Thyroid gland (tissue), 4 donors: ENCODE measurements around the gene ACP6. TPM values are rescaled to one million over a fixed set of nuclear protein-coding genes. Genes with fewer than 3 reads are reported as not detected.

ENCODE experiments used
- DNase-seq, 2 donors: peaks; one replicate each; pipeline ENCODE4 v3.0.0-alpha.2; 2019
- H3K27ac ChIP-seq, 3 donors: fragments of 200-600 bp; sonication (generic); 1 replicate in 2 of 3; 2 replicates in 1 of 3; pipeline ENCODE4 v1.5.1; 2016 to 2019; ENCODE audit warnings: mild to moderate bottlenecking in 1 of 3, moderate library complexity in 1 of 3
- H3K27me3 ChIP-seq: fragments of 200-600 bp; sonication (generic); one replicate; pipeline ENCODE4 v1.5.1; 2019
- H3K36me3 ChIP-seq, 2 donors: fragments of 200-600 bp; sonication (generic); one replicate each; pipeline ENCODE4 v1.5.1; 2016 to 2019
- H3K4me1 ChIP-seq, 2 donors: fragments of 200-600 bp; sonication (generic); one replicate each; pipeline ENCODE4 v1.5.1; 2017 to 2019
- H3K4me3 ChIP-seq, 3 donors: fragments of 200-600 bp; sonication (generic); replicated peaks in 1 of 3; 1 replicate in 2 of 3; 2 replicates in 1 of 3; pipeline ENCODE4 v1.5.1; 2016; ENCODE audit warnings: mild to moderate bottlenecking in 1 of 3
- H3K9me3 ChIP-seq: fragments of 200-600 bp; sonication (generic); one replicate; pipeline ENCODE4 v1.5.1; 2017
- POLR2A ChIP-seq, 2 donors: fragments of 450-650 bp; IDR thresholded peaks; one replicate each; pipeline ENCODE4 v1.6.1; 2017; ENCODE audit warnings: antibody characterized with exemption in 2 of 2, mild to moderate bottlenecking in 2 of 2, moderate library complexity in 1 of 2
- WGBS, 2 donors: methylation state at CpG; one replicate each; pipeline ENCODE4 v1.1.5; 2017; 5-methylcytosine and 5-hydroxymethylcytosine counted together
- intact Hi-C: fragments of 100-400 bp; cut with DNase I; formaldehyde crosslinking; loops from one replicate; pipeline ENCODE4 v1.15.1; 2023
- total RNA-seq, 4 donors: library from RNA; depleted of rRNA; stranded (reverse); fragments of >200 nt; gene quantifications; one replicate each; pipeline ENCODE4 v1.2.3, GENCODE V29; 2016
- TF ChIP-seq, protein P1 (sequence below), 6 experiments: fragments of 200-600 bp in 3 of 6; fragments of 450-650 bp in 3 of 6; sonication (generic) in 3 of 6; IDR thresholded peaks; one replicate each; pipeline ENCODE4 v1.5.1; 2016 to 2019; ENCODE audit warnings: antibody characterized with exemption in 6 of 6, mild to moderate bottlenecking in 2 of 6, inconsistent platforms in 1 of 6, moderate library complexity in 1 of 6

The ACP6 gene
- total RNA-seq, 4 donors from 2014 or later, result 28.9 to 36.0 (median 31.5) TPM

DNA sequence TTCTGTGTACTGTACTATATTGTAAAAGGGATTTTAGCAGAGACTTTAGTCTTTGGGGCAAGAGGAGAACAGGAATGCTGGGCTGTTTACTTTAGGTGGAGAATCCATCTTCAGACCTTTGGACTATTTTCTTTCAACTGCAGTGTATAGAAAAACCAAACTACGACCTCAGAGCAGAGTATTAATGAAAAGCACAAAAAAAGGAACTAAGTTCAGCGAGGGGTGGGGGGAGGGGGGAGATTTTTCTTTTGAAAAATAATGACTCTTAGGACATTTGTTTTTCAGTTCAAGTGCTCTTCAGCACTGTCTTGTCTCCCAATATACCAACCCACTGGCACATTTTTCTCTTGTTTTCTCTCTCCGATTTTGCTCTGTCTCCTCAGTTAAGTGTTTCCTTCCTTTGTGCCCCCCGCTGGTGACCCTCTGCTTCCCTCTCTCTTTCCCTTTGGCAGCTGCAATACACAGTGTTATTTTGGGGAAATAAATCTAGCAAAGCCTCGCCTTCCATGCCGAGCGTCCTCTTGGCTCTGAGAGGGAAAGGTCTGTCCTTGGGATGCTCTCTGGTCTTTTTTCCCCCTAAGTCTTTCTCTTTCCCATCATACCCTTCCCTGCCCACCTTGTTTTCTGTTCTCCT is 44.8 kb downstream of the ACP6 start:
- H3K4me1 ChIP-seq, result peaks cover 0 to 7% of the 10 kb centered on the region in 2 donors
- no peaks in the 10 kb centered on the region for H3K9me3 ChIP-seq
- no peaks in the 10 kb centered on the region for H3K27me3 ChIP-seq
- TF ChIP-seq, protein P1, sequence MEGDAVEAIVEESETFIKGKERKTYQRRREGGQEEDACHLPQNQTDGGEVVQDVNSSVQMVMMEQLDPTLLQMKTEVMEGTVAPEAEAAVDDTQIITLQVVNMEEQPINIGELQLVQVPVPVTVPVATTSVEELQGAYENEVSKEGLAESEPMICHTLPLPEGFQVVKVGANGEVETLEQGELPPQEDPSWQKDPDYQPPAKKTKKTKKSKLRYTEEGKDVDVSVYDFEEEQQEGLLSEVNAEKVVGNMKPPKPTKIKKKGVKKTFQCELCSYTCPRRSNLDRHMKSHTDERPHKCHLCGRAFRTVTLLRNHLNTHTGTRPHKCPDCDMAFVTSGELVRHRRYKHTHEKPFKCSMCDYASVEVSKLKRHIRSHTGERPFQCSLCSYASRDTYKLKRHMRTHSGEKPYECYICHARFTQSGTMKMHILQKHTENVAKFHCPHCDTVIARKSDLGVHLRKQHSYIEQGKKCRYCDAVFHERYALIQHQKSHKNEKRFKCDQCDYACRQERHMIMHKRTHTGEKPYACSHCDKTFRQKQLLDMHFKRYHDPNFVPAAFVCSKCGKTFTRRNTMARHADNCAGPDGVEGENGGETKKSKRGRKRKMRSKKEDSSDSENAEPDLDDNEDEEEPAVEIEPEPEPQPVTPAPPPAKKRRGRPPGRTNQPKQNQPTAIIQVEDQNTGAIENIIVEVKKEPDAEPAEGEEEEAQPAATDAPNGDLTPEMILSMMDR (IDR thresholded peaks at IDR 0.05), result no peak
- TF ChIP-seq POLR2A (IDR thresholded peaks at IDR 0.05), result no peak
- intact Hi-C loops, result loop anchor here (5.0 kb wide), 1 partner anchor 108 kb away; no protein-coding TSS in a partner anchor
- H3K4me3 ChIP-seq, result no peak overlapping the region
- WGBS, 2 donors, result 63 to 68% methylated on average over 7 of the region's 7 CpGs
- no peak overlapping the region for H3K27ac ChIP-seq
- no peak for DNase-seq
- H3K36me3 ChIP-seq, result peaks cover 0 to 4% of the 10 kb centered on the region in 2 donors

DNA sequence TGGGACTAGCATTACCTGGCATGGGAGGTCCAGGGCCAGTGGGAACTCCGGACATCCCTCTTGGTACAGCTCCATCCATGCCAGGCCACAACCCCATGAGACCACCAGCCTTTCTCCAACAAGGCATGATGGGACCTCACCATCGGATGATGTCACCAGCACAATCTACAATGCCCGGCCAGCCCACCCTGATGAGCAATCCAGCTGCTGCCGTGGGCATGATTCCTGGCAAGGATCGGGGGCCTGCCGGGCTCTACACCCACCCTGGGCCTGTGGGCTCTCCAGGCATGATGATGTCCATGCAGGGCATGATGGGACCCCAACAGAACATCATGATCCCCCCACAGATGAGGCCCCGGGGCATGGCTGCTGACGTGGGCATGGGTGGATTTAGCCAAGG is 45.8 kb downstream of the ACP6 start:
- H3K9me3 ChIP-seq, result no peaks in the 10 kb centered on the region
- 93 to 98% methylated on average over 5 to 7 of the region's 8 CpGs for WGBS, 2 donors
- DNase-seq, result no peak
- peaks cover 6 to 10% of the 10 kb centered on the region in 2 donors for H3K36me3 ChIP-seq
- H3K4me3 ChIP-seq, result no peak overlapping the region
- no peaks in the 10 kb centered on the region for H3K27me3 ChIP-seq
- intact Hi-C loops, result no loop called here
- H3K27ac ChIP-seq, result no peak overlapping the region
- peaks cover 0 to 7% of the 10 kb centered on the region in 2 donors for H3K4me1 ChIP-seq
- no peak for TF ChIP-seq POLR2A (IDR thresholded peaks at IDR 0.05)
- TF ChIP-seq, protein P1 (IDR thresholded peaks at IDR 0.05), result no peak

DNA sequence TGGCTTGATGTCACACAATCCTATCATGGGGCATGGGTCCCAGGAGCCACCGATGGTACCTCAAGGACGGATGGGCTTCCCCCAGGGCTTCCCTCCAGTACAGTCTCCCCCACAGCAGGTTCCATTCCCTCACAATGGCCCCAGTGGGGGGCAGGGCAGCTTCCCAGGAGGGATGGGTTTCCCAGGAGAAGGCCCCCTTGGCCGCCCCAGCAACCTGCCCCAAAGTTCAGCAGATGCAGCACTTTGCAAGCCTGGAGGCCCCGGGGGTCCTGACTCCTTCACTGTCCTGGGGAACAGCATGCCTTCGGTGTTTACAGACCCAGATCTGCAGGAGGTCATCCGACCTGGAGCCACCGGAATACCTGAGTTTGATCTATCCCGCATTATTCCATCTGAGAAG is 46.3 kb downstream of the ACP6 start:
- no peak overlapping the region for H3K4me3 ChIP-seq
- DNase-seq, result no peak
- TF ChIP-seq, protein P1 (IDR thresholded peaks at IDR 0.05), result no peak
- no peak for TF ChIP-seq POLR2A (IDR thresholded peaks at IDR 0.05)
- H3K27ac ChIP-seq, result no peak overlapping the region
- 88 to 92% methylated on average over 5 to 8 of the region's 8 CpGs for WGBS, 2 donors
- intact Hi-C loops, result no loop called here
- no peaks in the 10 kb centered on the region for H3K9me3 ChIP-seq
- peaks cover 12 to 15% of the 10 kb centered on the region in 2 donors for H3K36me3 ChIP-seq
- H3K4me1 ChIP-seq, result peaks cover 0 to 7% of the 10 kb centered on the region in 2 donors
- no peaks in the 10 kb centered on the region for H3K27me3 ChIP-seq

DNA sequence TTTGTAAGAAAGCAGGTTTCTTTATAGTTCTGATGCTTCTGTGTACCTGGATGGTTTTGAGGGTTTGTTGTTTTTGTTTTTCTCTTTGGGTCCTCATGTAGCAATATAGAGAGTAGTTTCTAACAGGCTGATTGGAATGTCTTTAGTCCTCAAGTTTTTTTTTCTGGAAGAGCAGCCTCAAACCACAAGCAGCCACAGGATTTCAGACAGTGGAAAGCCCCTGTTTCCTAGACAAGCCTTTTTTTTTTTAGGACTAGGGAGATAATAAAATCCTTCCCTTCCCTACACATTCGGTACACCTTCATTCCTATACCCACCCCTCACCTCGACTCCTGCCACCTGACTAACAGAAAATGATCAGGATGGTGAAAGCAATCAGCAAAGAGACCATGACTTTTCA is 47.6 kb downstream of the ACP6 start:
- peaks cover 0 to 7% of the 10 kb centered on the region in 2 donors for H3K4me1 ChIP-seq
- DNase-seq, result no peak
- TF ChIP-seq POLR2A (IDR thresholded peaks at IDR 0.05), result no peak
- TF ChIP-seq, protein P1 (IDR thresholded peaks at IDR 0.05), result no peak
- H3K27ac ChIP-seq, result no peak overlapping the region
- H3K27me3 ChIP-seq, result no peaks in the 10 kb centered on the region
- peaks cover 18 to 26% of the 10 kb centered on the region in 2 donors for H3K36me3 ChIP-seq
- no peaks in the 10 kb centered on the region for H3K9me3 ChIP-seq
- intact Hi-C loops, result no loop called here
- 66 to 75% methylated on average over 2 of the region's 2 CpGs for WGBS, 2 donors
- H3K4me3 ChIP-seq, result no peak overlapping the region

DNA sequence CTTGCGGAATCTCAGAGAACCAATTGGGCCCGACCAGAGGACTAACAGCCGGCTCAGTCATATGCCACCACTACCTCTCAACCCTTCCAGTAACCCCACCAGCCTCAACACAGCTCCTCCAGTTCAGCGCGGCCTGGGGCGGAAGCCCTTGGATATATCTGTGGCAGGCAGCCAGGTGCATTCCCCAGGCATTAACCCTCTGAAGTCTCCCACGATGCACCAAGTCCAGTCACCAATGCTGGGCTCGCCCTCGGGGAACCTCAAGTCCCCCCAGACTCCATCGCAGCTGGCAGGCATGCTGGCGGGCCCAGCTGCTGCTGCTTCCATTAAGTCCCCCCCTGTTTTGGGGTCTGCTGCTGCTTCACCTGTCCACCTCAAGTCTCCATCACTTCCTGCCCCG is 49.8 kb downstream of the ACP6 start:
- Histone ChIP-seq H3K36me3 (peaks cover 24 to 35% of the 10 kb centered on the region in 2 donors), H3K4me1 (no peaks in the 10 kb centered on the region), H3K4me3 (no peak overlapping the region), H3K27ac (no peak overlapping the region), H3K27me3 (no peaks in the 10 kb centered on the region), H3K9me3 (no peaks in the 10 kb centered on the region)
- no peak for DNase-seq
- intact Hi-C loops, result no loop called here
- no peak for TF ChIP-seq POLR2A (IDR thresholded peaks at IDR 0.05)
- TF ChIP-seq, protein P1 (IDR thresholded peaks at IDR 0.05), result no peak
- WGBS, 2 donors, result 82 to 89% methylated on average over 12 of the region's 12 CpGs
